ENCODE results near the gene MCU.

MCU gene

GRCh38 chr10:72850861-72851260, 158.9 kb downstream of the MCU start:
- Mint-ChIP-seq H3K4me1 (no peaks in the 10 kb centered on the region), H3K27ac (no peak overlapping the region), H3K36me3 (ENCODE audit: low read depth) (peaks cover 26% of the 10 kb centered on the region), H3K27me3 (ENCODE audit: low read depth) (no peaks in the 10 kb centered on the region), H3K4me3 (no peak overlapping the region), H3K9me3 (peaks cover 20% of the 10 kb centered on the region)
- TF ChIP-seq CTCF (IDR thresholded peaks at IDR 0.05; ENCODE audit: unreplicated experiment in 3 of 3): no peak

DNA sequence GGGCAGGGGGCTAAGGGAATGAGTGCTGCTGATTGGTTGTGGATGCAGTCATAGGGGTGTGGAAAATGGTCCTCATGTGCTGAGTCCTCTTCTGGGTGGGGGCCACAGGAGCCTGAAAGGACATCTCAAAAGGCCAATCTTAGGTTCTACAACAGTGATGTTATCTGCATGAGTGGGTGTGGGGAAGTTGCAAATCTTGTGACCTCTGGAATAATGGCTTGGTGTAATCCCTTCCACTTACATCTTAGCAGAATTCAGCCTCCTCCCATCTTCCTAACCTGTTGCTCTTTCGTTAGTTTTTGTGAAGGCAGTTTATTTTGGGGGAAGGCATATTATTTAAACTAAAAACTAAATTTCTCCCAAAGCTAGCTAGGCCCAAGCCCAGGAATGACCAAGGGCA, 159.6 kb downstream of the MCU start:
- Mint-ChIP-seq H3K27ac (no peak overlapping the region), H3K4me1 (no peaks in the 10 kb centered on the region), H3K36me3 (ENCODE audit: low read depth) (peaks cover 26% of the 10 kb centered on the region), H3K9me3 (peaks cover 20% of the 10 kb centered on the region), H3K27me3 (ENCODE audit: low read depth) (no peaks in the 10 kb centered on the region), H3K4me3 (no peak overlapping the region)
- TF ChIP-seq CTCF (IDR thresholded peaks at IDR 0.05; ENCODE audit: unreplicated experiment in 3 of 3): no peak

GRCh38 chr10:72852508-72852907, 160.6 kb downstream of the MCU start:
- Mint-ChIP-seq H3K4me1 (no peaks in the 10 kb centered on the region), H3K4me3 (no peak overlapping the region), H3K27ac (no peak overlapping the region)

GRCh38 chr10:72855129-72855528, 163.2 kb downstream of the MCU start:
- H3K9me3 Mint-ChIP-seq: peaks cover 15% of the 10 kb centered on the region
- H3K36me3 Mint-ChIP-seq (ENCODE audit: low read depth): peaks cover 15% of the 10 kb centered on the region
- H3K4me1 Mint-ChIP-seq: no peaks in the 10 kb centered on the region
- no peak for TF ChIP-seq CTCF (IDR thresholded peaks at IDR 0.05; ENCODE audit: unreplicated experiment in 3 of 3)
- no peak overlapping the region for H3K4me3 Mint-ChIP-seq
- no peak overlapping the region for H3K27ac Mint-ChIP-seq
- no peaks in the 10 kb centered on the region for H3K27me3 Mint-ChIP-seq (ENCODE audit: low read depth)

More at GRCh38 chr10:72852508-72852907, 160.6 kb downstream of the MCU start:
- Mint-ChIP-seq H3K36me3 (ENCODE audit: low read depth) (peaks cover 26% of the 10 kb centered on the region), H3K9me3 (peaks cover 20% of the 10 kb centered on the region), H3K27me3 (ENCODE audit: low read depth) (no peaks in the 10 kb centered on the region)
- TF ChIP-seq CTCF (IDR thresholded peaks at IDR 0.05; ENCODE audit: unreplicated experiment in 3 of 3): no peak

- no peak overlapping the region for H3K4me3 Mint-ChIP-seq
- H3K27me3 Mint-ChIP-seq (ENCODE audit: low read depth): no peaks in the 10 kb centered on the region
- H3K27ac Mint-ChIP-seq: no peak overlapping the region
- no peaks in the 10 kb centered on the region for H3K4me1 Mint-ChIP-seq
- H3K36me3 Mint-ChIP-seq (ENCODE audit: low read depth): peaks cover 17% of the 10 kb centered on the region
- peaks cover 15% of the 10 kb centered on the region for H3K9me3 Mint-ChIP-seq
- no peak for TF ChIP-seq CTCF (IDR thresholded peaks at IDR 0.05; ENCODE audit: unreplicated experiment in 3 of 3)
Observed at GRCh38 chr10:72855790-72856189, 163.8 kb downstream of the MCU start.

- Mint-ChIP-seq H3K4me1 (no peaks in the 10 kb centered on the region), H3K27ac (no peak overlapping the region), H3K4me3 (no peak overlapping the region), H3K27me3 (ENCODE audit: low read depth) (no peaks in the 10 kb centered on the region), H3K36me3 (ENCODE audit: low read depth) (peaks cover 9% of the 10 kb centered on the region), H3K9me3 (peaks cover under 1% of the 10 kb centered on the region)
- no peak for TF ChIP-seq CTCF (IDR thresholded peaks at IDR 0.05; ENCODE audit: unreplicated experiment in 3 of 3)
Observed at GRCh38 chr10:72858067-72858466, 166.1 kb downstream of the MCU start.

Data from nephron (organoid).